Calu3 (cell line): ENCODE measurements around the gene SLC27A6. TPM values are rescaled to one million over a fixed set of nuclear protein-coding genes. Genes with fewer than 3 reads are reported as not detected.
"Not testable (repeated sequence)": the region's sequence is repeated elsewhere in the genome, so short reads cannot be mapped to it uniquely, and the experiment has no call there.

ENCODE experiments used
- BruUV-seq: library from RNA; stranded (reverse); fragments of 400-500 nt; replicated peaks from 2 replicates; lab custom pipeline; 2021; lab: Mats Ljungman, UMichigan
- CTCF ChIA-PET: fragments of 300-600 bp; sonication (Branson Sonifier 250); formaldehyde crosslinking; loops from one replicate; lab custom pipeline; 2022; ENCODE audit warnings: antibody characterized with exemption; lab: Charles Lee
- DNase-seq: peaks from one replicate; pipeline ENCODE4 v3.0.0; 2022
- H3K27ac Mint-ChIP-seq: one replicate; pipeline ENCODE4 v1.8.0; 2022; ENCODE audit warnings: mixed read lengths; ENCODE audit not compliant: unreplicated experiment
- H3K27me3 Mint-ChIP-seq: one replicate; pipeline ENCODE4 v1.8.0; 2022; ENCODE audit warnings: mixed read lengths; ENCODE audit not compliant: unreplicated experiment
- H3K36me3 Mint-ChIP-seq: one replicate; pipeline ENCODE4 v1.8.0; 2022; ENCODE audit warnings: mild to moderate bottlenecking, moderate library complexity, mixed read lengths; ENCODE audit not compliant: insufficient read depth, unreplicated experiment
- H3K4me1 Mint-ChIP-seq: one replicate; pipeline ENCODE4 v1.8.0; 2022; ENCODE audit warnings: mild to moderate bottlenecking, low read depth, mixed read lengths; ENCODE audit not compliant: unreplicated experiment
- H3K4me3 Mint-ChIP-seq: one replicate; pipeline ENCODE4 v1.8.0; 2022; ENCODE audit warnings: mild to moderate bottlenecking, low read depth, moderate library complexity, mixed read lengths; ENCODE audit not compliant: unreplicated experiment
- H3K9me3 Mint-ChIP-seq: one replicate; pipeline ENCODE4 v1.8.0; 2022; ENCODE audit warnings: low read depth, mixed read lengths; ENCODE audit not compliant: unreplicated experiment
- intact Hi-C: fragments of 100-400 bp; cut with micrococcal nuclease; formaldehyde crosslinking; loops from one replicate; pipeline ENCODE4 v1.10.0; 2022; ENCODE audit not compliant: unreplicated experiment
- total RNA-seq: library from RNA; stranded (reverse); gene quantifications from 2 replicates; pipeline ENCODE4 v1.2.3, GENCODE V29; 2022
- TF ChIP-seq, protein P1 (sequence below): fragments of 200-600 bp; IDR thresholded peaks from one replicate; pipeline ENCODE4 v1.8.0; 2022; ENCODE audit warnings: antibody characterized with exemption; ENCODE audit not compliant: unreplicated experiment

The SLC27A6 gene
- total RNA-seq, 1 experiment from 2014 or later = not detected

DNA sequence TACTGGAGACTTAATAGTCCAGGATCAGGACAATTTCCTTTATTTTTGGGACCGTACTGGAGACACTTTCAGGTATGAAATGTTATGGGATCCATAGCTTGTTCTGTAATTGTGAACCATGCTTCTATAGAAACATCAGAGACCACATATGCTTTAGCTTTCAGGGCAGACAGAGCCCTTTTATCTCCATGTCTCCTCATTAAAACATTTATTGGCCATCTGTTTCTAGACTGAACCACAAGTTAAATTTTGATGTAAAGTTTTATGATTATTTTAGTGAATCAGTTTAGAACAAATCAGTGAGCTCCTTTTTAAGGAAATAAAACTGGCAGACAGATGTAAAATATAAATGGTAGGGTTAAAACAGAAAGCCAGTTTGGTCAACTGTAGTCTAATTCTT is 62.0 kb downstream of the SLC27A6 start:
- H3K4me1 Mint-ChIP-seq = no peaks in the 10 kb centered on the region
- intact Hi-C loops = no loop called here
- no peaks in the 10 kb centered on the region for H3K9me3 Mint-ChIP-seq
- H3K4me3 Mint-ChIP-seq = no peak overlapping the region
- no TSS peak for BruUV-seq
- TF ChIP-seq, protein P1, sequence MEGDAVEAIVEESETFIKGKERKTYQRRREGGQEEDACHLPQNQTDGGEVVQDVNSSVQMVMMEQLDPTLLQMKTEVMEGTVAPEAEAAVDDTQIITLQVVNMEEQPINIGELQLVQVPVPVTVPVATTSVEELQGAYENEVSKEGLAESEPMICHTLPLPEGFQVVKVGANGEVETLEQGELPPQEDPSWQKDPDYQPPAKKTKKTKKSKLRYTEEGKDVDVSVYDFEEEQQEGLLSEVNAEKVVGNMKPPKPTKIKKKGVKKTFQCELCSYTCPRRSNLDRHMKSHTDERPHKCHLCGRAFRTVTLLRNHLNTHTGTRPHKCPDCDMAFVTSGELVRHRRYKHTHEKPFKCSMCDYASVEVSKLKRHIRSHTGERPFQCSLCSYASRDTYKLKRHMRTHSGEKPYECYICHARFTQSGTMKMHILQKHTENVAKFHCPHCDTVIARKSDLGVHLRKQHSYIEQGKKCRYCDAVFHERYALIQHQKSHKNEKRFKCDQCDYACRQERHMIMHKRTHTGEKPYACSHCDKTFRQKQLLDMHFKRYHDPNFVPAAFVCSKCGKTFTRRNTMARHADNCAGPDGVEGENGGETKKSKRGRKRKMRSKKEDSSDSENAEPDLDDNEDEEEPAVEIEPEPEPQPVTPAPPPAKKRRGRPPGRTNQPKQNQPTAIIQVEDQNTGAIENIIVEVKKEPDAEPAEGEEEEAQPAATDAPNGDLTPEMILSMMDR = no peak
- no peak for DNase-seq
- CTCF ChIA-PET = no interaction called here
- no peaks in the 10 kb centered on the region for H3K27me3 Mint-ChIP-seq
- H3K36me3 Mint-ChIP-seq = no peaks in the 10 kb centered on the region
- no peak overlapping the region for H3K27ac Mint-ChIP-seq

DNA sequence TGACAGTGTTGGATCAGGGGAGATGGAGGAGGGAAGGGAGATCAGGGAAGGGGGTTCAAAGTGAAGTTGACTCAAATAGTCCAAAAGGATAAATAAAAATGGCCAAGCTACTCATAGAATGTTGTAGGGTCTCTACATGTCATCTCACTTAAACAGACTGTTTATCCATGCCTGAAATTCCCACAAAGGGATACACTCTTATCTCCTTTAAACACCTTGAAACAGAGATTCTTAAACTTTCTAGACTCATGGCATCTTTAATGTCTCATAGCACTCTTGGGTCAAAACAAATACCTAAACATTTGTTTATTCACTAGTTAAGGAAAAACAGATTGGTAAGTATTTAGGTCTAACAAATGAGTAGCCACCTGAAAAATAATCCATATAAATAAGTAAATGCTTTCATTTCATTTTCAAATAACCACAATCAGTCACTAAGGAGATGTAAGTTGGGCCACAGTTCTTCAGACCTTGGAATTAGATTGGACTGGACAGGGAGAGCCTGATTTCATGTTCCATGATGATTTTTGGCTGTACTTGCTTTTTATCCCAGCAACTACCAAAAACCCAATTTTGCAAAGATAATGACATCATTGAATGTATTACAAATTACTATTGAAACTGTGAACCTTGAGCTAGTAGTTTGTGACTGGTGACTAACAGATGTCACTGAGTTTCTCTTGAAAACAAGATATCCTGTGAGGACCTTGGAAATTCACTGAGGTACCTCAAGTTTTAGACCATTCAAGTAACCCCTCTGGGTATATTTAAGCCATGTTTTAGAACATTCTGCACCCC is 66.8 kb downstream of the SLC27A6 start:
- no TSS peak for BruUV-seq

DNA sequence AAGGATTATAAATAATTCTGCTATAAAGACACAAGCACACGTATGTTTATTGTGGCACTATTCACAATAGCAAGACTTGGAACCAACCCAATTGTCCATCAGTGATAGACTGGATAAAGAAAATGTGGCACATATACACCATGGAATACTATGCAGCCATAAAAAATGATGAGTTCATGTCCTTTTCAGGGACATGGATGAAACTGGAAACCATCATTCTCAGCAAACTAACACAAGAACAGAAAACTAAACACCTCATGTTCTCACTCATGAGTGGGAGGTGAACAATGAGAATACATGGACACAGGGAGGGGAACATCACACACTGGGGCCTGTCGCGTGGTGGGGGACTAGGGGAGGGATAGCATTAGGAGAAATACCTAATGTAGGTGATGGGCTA is 71.0 kb downstream of the SLC27A6 start:
- CTCF ChIA-PET, DNase-seq, H3K27me3 Mint-ChIP-seq, intact Hi-C loops, H3K9me3 Mint-ChIP-seq, H3K36me3 Mint-ChIP-seq, BruUV-seq, H3K27ac Mint-ChIP-seq, H3K4me3 Mint-ChIP-seq, H3K4me1 Mint-ChIP-seq: not testable (repeated sequence)

More for the DNA sequence above, 66.8 kb downstream of the SLC27A6 start:
- Mint-ChIP-seq H3K4me1 (no peaks in the 10 kb centered on the region), H3K9me3 (peaks cover 2% of the 10 kb centered on the region), H3K36me3 (no peaks in the 10 kb centered on the region), H3K27me3 (no peaks in the 10 kb centered on the region), H3K27ac (no peak overlapping the region), H3K4me3 (no peak overlapping the region)
- TF ChIP-seq, protein P1 = no peak
- intact Hi-C loops = no loop called here
- CTCF ChIA-PET = no interaction called here
- no peak for DNase-seq

DNA sequence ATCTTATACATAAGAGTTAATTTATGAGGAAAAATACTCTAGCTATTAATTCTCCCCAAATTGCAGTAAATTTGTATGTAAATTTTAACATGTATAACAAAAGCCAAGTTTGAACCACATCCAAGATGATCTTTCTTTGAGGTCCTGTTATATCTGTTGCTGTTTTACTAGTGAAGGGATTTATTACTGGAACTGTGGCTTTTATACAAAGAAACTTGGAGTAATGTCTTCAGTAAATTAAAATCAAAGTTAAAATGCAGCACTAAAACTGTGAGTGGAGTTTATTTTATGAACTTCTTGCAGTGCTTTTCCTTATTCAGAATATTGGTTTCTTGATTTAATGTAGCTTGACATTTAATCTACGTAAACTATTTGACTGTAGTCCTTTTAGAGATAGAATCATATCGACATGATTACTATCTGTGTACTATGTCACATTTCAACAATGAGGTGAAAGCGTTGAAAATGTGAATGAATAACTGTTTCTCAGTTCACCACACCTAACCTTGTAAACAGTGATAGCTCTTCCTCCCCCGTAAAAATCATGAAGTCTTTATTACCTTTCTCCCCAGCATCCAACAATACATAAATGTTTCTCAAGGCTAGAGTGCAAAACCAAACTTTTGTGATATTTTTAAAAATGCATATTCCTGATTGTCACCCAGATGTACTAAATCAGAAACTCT is 76.1 kb downstream of the SLC27A6 start:
- CTCF ChIA-PET = no interaction called here
- H3K27me3 Mint-ChIP-seq = no peaks in the 10 kb centered on the region
- H3K9me3 Mint-ChIP-seq = peaks cover 11% of the 10 kb centered on the region
- no peaks in the 10 kb centered on the region for H3K36me3 Mint-ChIP-seq
- H3K4me1 Mint-ChIP-seq = no peaks in the 10 kb centered on the region
- H3K27ac Mint-ChIP-seq = no peak overlapping the region
- TF ChIP-seq, protein P1 = no peak
- intact Hi-C loops = no loop called here
- DNase-seq = no peak
- BruUV-seq = no TSS peak
- H3K4me3 Mint-ChIP-seq = no peak overlapping the region

DNA sequence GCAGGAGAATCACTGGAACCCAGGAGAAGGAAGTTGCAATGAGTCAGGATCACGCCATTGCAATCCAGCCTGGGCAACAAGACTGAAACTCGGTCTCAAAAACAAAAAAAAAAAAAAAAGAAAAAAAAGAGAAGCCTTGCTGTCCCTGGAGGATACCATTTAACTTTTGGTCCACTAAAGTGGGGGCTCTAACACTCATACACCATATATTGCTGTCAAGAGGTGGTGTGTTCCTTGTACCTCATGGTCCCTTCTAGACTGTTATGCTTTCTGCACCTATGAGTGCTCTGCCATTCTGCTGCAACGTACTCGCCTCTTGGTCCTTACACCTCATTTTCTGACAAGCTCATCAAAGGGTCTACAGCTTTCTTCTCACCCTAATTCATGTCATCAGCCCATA is 77.0 kb downstream of the SLC27A6 start:
- BruUV-seq = no TSS peak
- Mint-ChIP-seq H3K27ac (no peak overlapping the region), H3K4me3 (no peak overlapping the region), H3K36me3 (no peaks in the 10 kb centered on the region), H3K27me3 (no peaks in the 10 kb centered on the region), H3K4me1 (no peaks in the 10 kb centered on the region), H3K9me3 (peaks cover 11% of the 10 kb centered on the region)
- no peak for DNase-seq
- TF ChIP-seq, protein P1 = no peak
- CTCF ChIA-PET = no interaction called here
- intact Hi-C loops = no loop called here
